UCSD-AML1 (cell line): ENCODE data around the gene LYPD6B.
"Not testable (repeated sequence)": the region's sequence is repeated elsewhere in the genome, so short reads cannot be mapped to it uniquely, and the experiment has no call there.

Source experiments
- DNase-seq: peaks from one replicate; lab custom pipeline; 2025; ENCODE audit not compliant: unreplicated experiment; lab: John Stamatoyannopoulos, UW

LYPD6B gene

GRCh38 chr2:149185942-149186490 lies 147.5 kb downstream of the LYPD6B start:
- DNase-seq: no peak

- DNase-seq: no peak
Measured at GRCh38 chr2:149187057-149187456, 148.6 kb downstream of the LYPD6B start.

GRCh38 chr2:149188291-149188690 lies 149.8 kb downstream of the LYPD6B start:
- no peak for DNase-seq

GRCh38 chr2:149189769-149190168 lies 151.3 kb downstream of the LYPD6B start:
- no peak for DNase-seq

GRCh38 chr2:149191915-149192314 lies 153.4 kb downstream of the LYPD6B start:
- DNase-seq: no peak

GRCh38 chr2:149192427-149192826 lies 153.9 kb downstream of the LYPD6B start:
- no peak for DNase-seq

- DNase-seq: no peak
Measured at GRCh38 chr2:149200109-149200520, 161.6 kb downstream of the LYPD6B start.

- no peak for DNase-seq
Measured at GRCh38 chr2:149204686-149205085, 166.2 kb downstream of the LYPD6B start.

GRCh38 chr2:149205143-149205542 lies 166.6 kb downstream of the LYPD6B start:
- no peak for DNase-seq

GRCh38 chr2:149213764-149214493 lies 175.4 kb downstream of the LYPD6B start:
- DNase-seq: no peak

- DNase-seq: no peak
Measured at GRCh38 chr2:149218497-149218896, 180.0 kb downstream of the LYPD6B start.

- no peak for DNase-seq
Measured at GRCh38 chr2:149219856-149220255, 181.4 kb downstream of the LYPD6B start.

- DNase-seq: no peak
Measured at GRCh38 chr2:149221002-149221401, 182.5 kb downstream of the LYPD6B start.

- no peak for DNase-seq
Measured at GRCh38 chr2:149221898-149222297, 183.4 kb downstream of the LYPD6B start.

GRCh38 chr2:149223472-149224095 lies 185.1 kb downstream of the LYPD6B start:
- DNase-seq: no peak

GRCh38 chr2:149224543-149224942 lies 186.0 kb downstream of the LYPD6B start:
- no peak for DNase-seq

- DNase-seq: no peak
Measured at GRCh38 chr2:149225446-149225845, 186.9 kb downstream of the LYPD6B start.

- DNase-seq: no peak
Measured at GRCh38 chr2:149226790-149227189, 188.3 kb downstream of the LYPD6B start.

- no peak for DNase-seq
Measured at GRCh38 chr2:149235816-149236375, 197.4 kb downstream of the LYPD6B start.

GRCh38 chr2:149236410-149236809 lies 197.9 kb downstream of the LYPD6B start:
- DNase-seq: no peak

GRCh38 chr2:149246186-149246585 lies 207.7 kb downstream of the LYPD6B start:
- no peak for DNase-seq

GRCh38 chr2:149251436-149251835 lies 212.9 kb downstream of the LYPD6B start:
- DNase-seq: not testable (repeated sequence)
